ENCODE measurements around the gene CHCHD6.
A peak's percentile ranks its signal among the peaks of the same experiment; 100 is the strongest.

The CHCHD6 gene

DNA sequence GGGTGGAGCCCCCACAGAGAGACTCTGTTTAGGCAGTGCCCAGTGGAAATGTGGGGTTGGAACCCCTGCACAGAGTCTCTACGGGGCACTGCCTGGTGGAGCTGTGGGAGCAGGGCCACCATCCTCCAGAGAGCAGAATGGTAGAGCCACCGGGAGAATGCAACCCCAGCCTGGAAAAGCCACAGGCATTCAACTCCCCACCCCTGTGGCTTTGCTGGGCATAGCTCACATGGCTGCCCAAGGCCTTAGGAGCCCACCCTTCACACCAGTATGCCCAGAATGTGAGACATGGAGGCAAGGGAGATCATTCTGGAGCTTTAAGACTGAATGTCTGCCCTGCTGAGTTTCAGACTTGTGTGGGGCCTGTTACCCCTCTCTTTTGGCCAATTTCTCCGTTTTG is 19.0 kb upstream of the CHCHD6 start:
- no peak overlapping the region for H2AFZ ChIP-seq (ENCODE audit: low read length, unreplicated experiment)
- H3K27ac ChIP-seq (ENCODE audit: low read depth, low read length): no peak overlapping the region
- no peak overlapping the region for H3K4me3 ChIP-seq (ENCODE audit: low read depth, low read length)
- H3K4me1 ChIP-seq (ENCODE audit: control insufficient read depth, insufficient read depth, low read length, unreplicated experiment): no peaks in the 10 kb centered on the region
- no peaks in the 10 kb centered on the region for H3K79me2 ChIP-seq (ENCODE audit: control insufficient read depth, insufficient read depth, low read length, unreplicated experiment)
- no peaks in the 10 kb centered on the region for H3K36me3 ChIP-seq (ENCODE audit: insufficient read depth, low read length)
- H3K27me3 ChIP-seq (ENCODE audit: insufficient read depth, low read length): peaks cover 11% of the 10 kb centered on the region; the same call in 1 of the 2 replicates

DNA sequence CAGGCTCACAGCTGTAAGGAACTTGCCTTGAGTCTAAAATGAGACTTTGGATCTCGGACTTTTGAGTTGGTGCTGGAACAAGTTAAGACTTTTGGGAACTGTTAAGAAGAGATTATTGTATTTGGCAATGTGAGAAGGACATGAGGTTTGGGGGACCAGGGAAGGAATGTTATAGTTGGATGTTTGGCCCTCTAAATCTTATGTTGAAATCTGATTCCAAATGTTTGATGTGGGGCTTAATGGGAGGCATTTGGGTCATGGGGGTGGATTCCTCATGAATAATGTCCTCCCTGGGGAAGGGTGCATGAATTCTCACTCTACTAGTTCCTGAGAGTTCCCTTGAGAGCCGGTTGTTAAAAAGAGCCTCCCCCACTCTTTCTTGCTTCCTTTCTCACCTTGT is 18.5 kb upstream of the CHCHD6 start:
- H2AFZ ChIP-seq (ENCODE audit: low read length, unreplicated experiment): no peak overlapping the region
- H3K4me1 ChIP-seq (ENCODE audit: control insufficient read depth, insufficient read depth, low read length, unreplicated experiment): no peaks in the 10 kb centered on the region
- peaks cover 11% of the 10 kb centered on the region; the same call in 1 of the 2 replicates for H3K27me3 ChIP-seq (ENCODE audit: insufficient read depth, low read length)
- no peaks in the 10 kb centered on the region for H3K79me2 ChIP-seq (ENCODE audit: control insufficient read depth, insufficient read depth, low read length, unreplicated experiment)
- H3K4me3 ChIP-seq (ENCODE audit: low read depth, low read length): no peak overlapping the region
- no peaks in the 10 kb centered on the region for H3K36me3 ChIP-seq (ENCODE audit: insufficient read depth, low read length)
- no peak overlapping the region for H3K27ac ChIP-seq (ENCODE audit: low read depth, low read length)

DNA sequence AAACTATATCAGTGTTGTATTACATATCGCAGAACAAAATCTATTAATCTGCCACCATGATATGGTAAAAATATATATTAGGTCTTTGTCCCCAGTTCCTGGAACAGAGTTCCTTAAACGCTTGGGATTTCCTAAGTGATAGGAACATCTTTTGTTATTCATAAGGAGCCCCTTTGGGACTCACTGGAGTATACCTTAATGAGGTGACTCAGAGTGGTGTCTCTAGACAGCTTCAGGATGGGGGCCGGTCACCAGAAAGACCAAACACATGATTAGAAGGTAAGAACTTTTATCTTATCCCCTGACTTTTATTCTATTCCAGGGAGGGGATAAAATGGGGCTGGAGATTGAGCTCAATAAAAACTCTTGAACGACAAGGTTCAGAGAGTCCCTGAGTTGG is 12.3 kb upstream of the CHCHD6 start:
- H3K36me3 ChIP-seq (ENCODE audit: insufficient read depth, low read length): no peaks in the 10 kb centered on the region
- H3K27ac ChIP-seq (ENCODE audit: low read depth, low read length): no peak overlapping the region
- H3K79me2 ChIP-seq (ENCODE audit: control insufficient read depth, insufficient read depth, low read length, unreplicated experiment): no peaks in the 10 kb centered on the region
- H3K27me3 ChIP-seq (ENCODE audit: insufficient read depth, low read length): peaks cover 66% of the 10 kb centered on the region
- H2AFZ ChIP-seq (ENCODE audit: low read length, unreplicated experiment): no peak overlapping the region
- H3K4me3 ChIP-seq (ENCODE audit: low read depth, low read length): no peak overlapping the region
- H3K4me1 ChIP-seq (ENCODE audit: control insufficient read depth, insufficient read depth, low read length, unreplicated experiment): no peaks in the 10 kb centered on the region

DNA sequence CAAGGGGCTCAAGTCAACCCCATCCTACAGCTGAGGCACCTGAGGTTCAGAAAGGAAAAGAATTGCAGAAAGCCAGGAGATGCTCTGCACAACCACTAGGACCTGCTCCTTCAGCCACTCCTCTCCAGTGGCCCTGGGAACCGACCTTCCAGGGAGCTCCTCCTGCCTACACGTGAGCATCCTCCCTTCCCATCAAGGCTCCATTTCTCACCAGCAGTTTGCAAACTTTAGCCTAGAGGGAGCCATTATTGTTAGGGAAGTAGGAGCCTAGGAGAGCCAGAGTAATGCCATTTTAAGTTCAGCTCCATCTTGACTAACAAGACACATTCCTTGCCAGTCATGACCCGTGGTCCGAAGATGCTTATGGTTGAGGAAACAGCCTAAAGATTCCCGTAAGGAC is 11.2 kb upstream of the CHCHD6 start:
- no peaks in the 10 kb centered on the region for H3K79me2 ChIP-seq (ENCODE audit: control insufficient read depth, insufficient read depth, low read length, unreplicated experiment)
- no peaks in the 10 kb centered on the region for H3K4me1 ChIP-seq (ENCODE audit: control insufficient read depth, insufficient read depth, low read length, unreplicated experiment)
- no peaks in the 10 kb centered on the region for H3K36me3 ChIP-seq (ENCODE audit: insufficient read depth, low read length)
- H2AFZ ChIP-seq (ENCODE audit: low read length, unreplicated experiment): no peak overlapping the region
- no peak overlapping the region for H3K4me3 ChIP-seq (ENCODE audit: low read depth, low read length)
- no peak overlapping the region for H3K27ac ChIP-seq (ENCODE audit: low read depth, low read length)
- H3K27me3 ChIP-seq (ENCODE audit: insufficient read depth, low read length): peaks cover 73% of the 10 kb centered on the region

DNA sequence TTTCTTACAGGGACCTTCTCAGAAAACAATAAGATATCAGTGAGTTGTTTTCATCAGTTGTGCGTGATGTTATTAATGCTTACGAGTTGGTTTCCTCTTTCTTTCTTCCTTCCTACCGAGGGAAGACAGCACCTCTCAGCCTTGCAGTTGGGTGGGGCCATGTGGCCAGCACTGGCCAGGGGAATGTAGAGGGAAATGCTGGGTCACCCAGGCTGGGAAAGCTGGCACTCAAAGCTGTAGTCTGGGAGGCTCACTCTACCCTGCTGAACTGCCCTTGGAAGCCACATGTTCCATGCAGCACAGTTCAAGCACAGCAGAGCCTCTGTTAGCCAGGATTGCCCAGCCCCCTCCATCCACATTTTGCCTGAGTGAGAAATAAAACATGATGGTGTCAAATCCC is 10.1 kb upstream of the CHCHD6 start:
- H2AFZ ChIP-seq (ENCODE audit: low read length, unreplicated experiment): no peak overlapping the region
- no peak overlapping the region for H3K27ac ChIP-seq (ENCODE audit: low read depth, low read length)
- no peak overlapping the region for H3K4me3 ChIP-seq (ENCODE audit: low read depth, low read length)
- H3K36me3 ChIP-seq (ENCODE audit: insufficient read depth, low read length): no peaks in the 10 kb centered on the region
- H3K4me1 ChIP-seq (ENCODE audit: control insufficient read depth, insufficient read depth, low read length, unreplicated experiment): no peaks in the 10 kb centered on the region
- peaks cover 79% of the 10 kb centered on the region for H3K27me3 ChIP-seq (ENCODE audit: insufficient read depth, low read length)
- no peaks in the 10 kb centered on the region for H3K79me2 ChIP-seq (ENCODE audit: control insufficient read depth, insufficient read depth, low read length, unreplicated experiment)

DNA sequence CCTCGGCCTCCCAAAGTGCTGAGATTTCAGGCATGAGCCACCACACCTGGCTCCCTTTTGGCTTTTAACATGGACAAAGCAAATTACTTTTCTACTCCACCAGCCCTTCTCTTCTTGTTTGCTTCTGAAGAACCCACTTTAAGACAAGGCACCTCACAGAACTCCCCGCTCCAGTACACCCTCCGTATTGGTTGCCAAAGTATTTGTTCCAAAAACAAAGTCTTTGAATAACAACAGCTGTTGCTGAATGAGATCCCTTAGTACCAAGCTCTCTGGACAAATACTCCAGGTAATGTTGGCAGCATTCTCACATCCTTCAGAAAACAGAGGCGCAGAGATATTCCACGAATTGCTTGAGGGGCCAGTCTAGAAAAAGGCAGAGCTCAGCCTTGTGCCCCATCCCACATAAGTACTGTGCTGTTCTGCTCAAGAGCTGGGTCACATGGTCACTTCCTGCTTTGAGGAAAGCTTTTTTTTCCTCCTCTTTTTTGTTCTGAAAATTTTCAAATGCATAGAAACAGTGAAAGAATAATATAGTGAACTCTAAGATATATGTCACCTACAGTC is 7.3 kb upstream of the CHCHD6 start:
- H3K27ac ChIP-seq (ENCODE audit: low read depth, low read length): no peak overlapping the region
- no peak overlapping the region for H3K4me3 ChIP-seq (ENCODE audit: low read depth, low read length)
- peaks cover 90% of the 10 kb centered on the region for H3K27me3 ChIP-seq (ENCODE audit: insufficient read depth, low read length)
- no peaks in the 10 kb centered on the region for H3K36me3 ChIP-seq (ENCODE audit: insufficient read depth, low read length)
- H3K4me1 ChIP-seq (ENCODE audit: control insufficient read depth, insufficient read depth, low read length, unreplicated experiment): no peaks in the 10 kb centered on the region
- no peak overlapping the region for H2AFZ ChIP-seq (ENCODE audit: low read length, unreplicated experiment)
- H3K79me2 ChIP-seq (ENCODE audit: control insufficient read depth, insufficient read depth, low read length, unreplicated experiment): no peaks in the 10 kb centered on the region

DNA sequence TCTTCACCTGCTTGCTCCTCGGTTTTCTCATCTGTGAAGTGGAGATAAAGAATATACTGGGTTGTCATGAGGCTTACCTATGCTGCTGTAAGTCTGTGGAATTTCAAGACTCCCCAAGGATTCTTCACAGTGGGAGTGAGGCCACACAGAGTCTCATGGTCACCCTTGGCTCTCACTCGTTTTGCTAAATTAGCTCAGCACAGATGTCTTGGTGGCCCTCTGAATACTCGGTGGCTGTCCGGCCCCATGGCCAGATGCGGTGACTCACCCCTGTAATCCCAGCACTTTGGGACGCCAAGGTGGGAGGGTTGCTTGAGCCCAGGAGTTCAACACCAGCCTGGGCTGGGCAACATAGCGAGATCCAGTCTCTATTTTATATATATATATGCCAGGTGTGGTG is 5.0 kb upstream of the CHCHD6 start:
- no peaks in the 10 kb centered on the region for H3K36me3 ChIP-seq (ENCODE audit: insufficient read depth, low read length)
- H3K4me3 ChIP-seq (ENCODE audit: low read depth, low read length): no peak overlapping the region
- H3K79me2 ChIP-seq (ENCODE audit: control insufficient read depth, insufficient read depth, low read length, unreplicated experiment): no peaks in the 10 kb centered on the region
- peaks cover 75% of the 10 kb centered on the region for H3K27me3 ChIP-seq (ENCODE audit: insufficient read depth, low read length)
- H2AFZ ChIP-seq (ENCODE audit: low read length, unreplicated experiment): no peak overlapping the region
- no peak overlapping the region for H3K27ac ChIP-seq (ENCODE audit: low read depth, low read length)
- peaks cover 5% of the 10 kb centered on the region for H3K4me1 ChIP-seq (ENCODE audit: control insufficient read depth, insufficient read depth, low read length, unreplicated experiment)

DNA sequence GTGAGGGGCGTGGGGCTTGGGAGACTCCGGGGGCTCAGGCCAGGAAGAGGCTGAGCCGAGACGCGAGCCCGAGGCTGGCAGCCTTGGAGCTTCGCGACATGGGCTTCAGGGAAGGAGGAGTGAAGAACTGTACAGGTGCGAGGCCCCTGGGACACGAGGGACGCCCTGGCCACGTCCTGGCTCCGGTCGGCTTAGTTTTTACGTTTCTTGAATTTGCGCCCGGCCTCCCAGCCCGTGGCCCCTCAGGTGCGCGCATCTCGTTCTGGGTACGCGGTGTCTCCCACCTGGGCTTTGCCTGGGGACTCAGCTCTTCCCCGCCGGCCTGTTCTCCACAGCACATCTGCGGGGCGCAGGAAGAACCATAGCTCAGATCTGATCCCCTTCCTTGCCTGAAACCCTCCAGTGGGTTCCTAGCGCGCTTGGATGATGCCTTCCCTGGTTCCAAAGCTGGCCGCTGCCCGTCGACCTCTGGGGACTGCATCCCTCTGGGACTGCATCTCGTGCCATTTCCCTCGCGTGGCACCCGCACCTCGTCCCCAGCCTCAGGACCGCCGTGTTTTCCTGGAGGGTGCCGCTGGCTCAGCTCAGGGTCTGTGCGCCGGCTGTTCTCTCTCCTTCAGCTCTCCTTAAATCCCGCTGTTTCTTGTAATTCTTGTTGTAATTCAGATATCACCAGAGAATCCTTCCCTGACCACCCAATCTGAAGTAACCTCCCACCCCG is 614 bp downstream of the CHCHD6 start:
- H2AFZ ChIP-seq (ENCODE audit: low read length, unreplicated experiment): peak overlapping the region; percentile 20
- H3K79me2 ChIP-seq (ENCODE audit: control insufficient read depth, insufficient read depth, low read length, unreplicated experiment): no peaks in the 10 kb centered on the region
- H3K27ac ChIP-seq (ENCODE audit: low read depth, low read length): no peak overlapping the region
- peaks cover 8% of the 10 kb centered on the region for H3K4me1 ChIP-seq (ENCODE audit: control insufficient read depth, insufficient read depth, low read length, unreplicated experiment)
- no peaks in the 10 kb centered on the region for H3K36me3 ChIP-seq (ENCODE audit: insufficient read depth, low read length)
- H3K4me3 ChIP-seq (ENCODE audit: low read depth, low read length): peak overlapping the region; percentile 83
- H3K27me3 ChIP-seq (ENCODE audit: insufficient read depth, low read length): peaks cover 28% of the 10 kb centered on the region

DNA sequence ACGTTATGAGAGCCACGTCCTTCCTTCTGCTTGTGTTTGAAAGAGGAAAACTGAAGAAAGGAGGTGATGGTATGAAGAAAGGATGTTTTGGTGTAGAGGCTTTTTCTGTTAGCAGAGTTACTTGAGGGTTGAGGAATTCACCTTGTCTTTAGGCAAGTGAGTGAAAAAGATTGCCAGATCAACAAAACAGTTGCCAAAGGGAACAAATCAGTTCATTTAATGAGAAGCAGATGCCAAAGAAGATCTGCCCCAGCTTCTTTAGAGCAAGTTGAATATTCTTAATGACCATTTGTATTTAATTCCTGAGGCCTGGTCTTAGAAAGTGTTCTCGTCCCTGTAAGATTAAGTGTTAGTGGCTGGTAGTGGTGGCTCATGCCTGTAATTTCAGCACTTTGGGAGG is 2.6 kb downstream of the CHCHD6 start:
- Histone ChIP-seq H2AFZ (ENCODE audit: low read length, unreplicated experiment) (no peak overlapping the region), H3K36me3 (ENCODE audit: insufficient read depth, low read length) (no peaks in the 10 kb centered on the region), H3K79me2 (ENCODE audit: control insufficient read depth, insufficient read depth, low read length, unreplicated experiment) (no peaks in the 10 kb centered on the region), H3K4me1 (ENCODE audit: control insufficient read depth, insufficient read depth, low read length, unreplicated experiment) (peaks cover 8% of the 10 kb centered on the region), H3K27ac (ENCODE audit: low read depth, low read length) (no peak overlapping the region), H3K27me3 (ENCODE audit: insufficient read depth, low read length) (peaks cover 9% of the 10 kb centered on the region), H3K4me3 (ENCODE audit: low read depth, low read length) (no peak overlapping the region)

DNA sequence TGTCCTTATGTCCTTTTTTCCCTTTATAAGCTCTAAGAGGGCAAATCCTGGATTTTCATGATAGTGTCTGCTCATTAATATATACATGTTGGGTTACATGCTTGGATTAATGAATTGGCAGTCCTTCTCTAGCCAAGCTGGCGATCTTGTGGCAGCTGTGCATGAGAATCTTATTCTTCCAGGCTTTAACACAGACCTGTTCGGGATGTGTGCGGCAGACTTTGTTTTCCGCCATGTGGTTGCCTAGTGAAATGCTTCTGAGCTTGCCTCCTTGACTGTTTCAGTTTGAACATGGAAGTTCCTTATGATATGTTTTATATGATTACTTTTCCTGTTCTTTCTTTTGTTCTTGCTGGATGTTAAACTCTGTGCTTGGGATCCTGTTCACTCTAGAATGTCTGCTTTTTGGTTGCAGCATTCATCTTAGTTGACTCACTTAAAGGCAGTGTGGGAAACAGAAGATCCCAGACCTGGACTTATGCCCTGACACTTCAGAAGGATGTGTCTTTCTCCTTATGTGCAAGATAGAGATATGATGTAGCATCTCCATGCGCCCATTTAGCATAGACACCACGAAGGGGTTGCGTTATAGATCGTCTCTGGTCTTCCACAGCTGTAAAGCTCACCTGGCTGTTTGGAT is 7.2 kb downstream of the CHCHD6 start:
- Histone ChIP-seq H3K79me2 (ENCODE audit: control insufficient read depth, insufficient read depth, low read length, unreplicated experiment) (peaks cover 2% of the 10 kb centered on the region), H3K27me3 (ENCODE audit: insufficient read depth, low read length) (no peaks in the 10 kb centered on the region), H2AFZ (ENCODE audit: low read length, unreplicated experiment) (no peak overlapping the region), H3K4me1 (ENCODE audit: control insufficient read depth, insufficient read depth, low read length, unreplicated experiment) (no peaks in the 10 kb centered on the region), H3K4me3 (ENCODE audit: low read depth, low read length) (no peak overlapping the region), H3K36me3 (ENCODE audit: insufficient read depth, low read length) (no peaks in the 10 kb centered on the region), H3K27ac (ENCODE audit: low read depth, low read length) (no peak overlapping the region)

DNA sequence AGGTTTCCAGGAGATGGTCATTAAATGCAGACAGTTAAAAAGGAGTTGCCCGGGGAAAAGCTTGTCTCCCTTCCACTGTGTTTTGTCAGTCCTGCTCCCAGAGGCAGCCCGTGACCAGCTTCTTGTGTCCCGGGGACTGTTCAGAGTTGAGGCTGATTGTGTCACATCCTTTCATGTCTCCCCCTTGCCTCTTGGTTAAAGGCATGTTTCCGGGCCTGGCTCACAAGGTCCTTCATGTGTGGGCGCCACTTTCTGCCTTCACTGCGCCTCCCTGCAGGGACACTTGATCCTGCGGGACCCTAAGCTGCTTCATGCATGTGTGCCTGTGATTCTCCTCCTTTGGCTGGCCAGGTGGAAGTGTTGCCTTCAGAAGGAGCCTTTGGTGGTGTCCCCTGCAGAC is 9.2 kb downstream of the CHCHD6 start:
- no peak overlapping the region for H3K4me3 ChIP-seq (ENCODE audit: low read depth, low read length)
- H3K27me3 ChIP-seq (ENCODE audit: insufficient read depth, low read length): no peaks in the 10 kb centered on the region
- H3K4me1 ChIP-seq (ENCODE audit: control insufficient read depth, insufficient read depth, low read length, unreplicated experiment): no peaks in the 10 kb centered on the region
- no peaks in the 10 kb centered on the region for H3K36me3 ChIP-seq (ENCODE audit: insufficient read depth, low read length)
- no peak overlapping the region for H2AFZ ChIP-seq (ENCODE audit: low read length, unreplicated experiment)
- H3K79me2 ChIP-seq (ENCODE audit: control insufficient read depth, insufficient read depth, low read length, unreplicated experiment): peaks cover 2% of the 10 kb centered on the region
- H3K27ac ChIP-seq (ENCODE audit: low read depth, low read length): no peak overlapping the region

Measured in ACC112 (cell line).